Osteoblast (primary cell): ENCODE data around the gene GFRA1. TPM values are rescaled to one million over a fixed set of nuclear protein-coding genes. Genes with fewer than 3 reads are reported as not detected.
A peak's percentile ranks its signal among the peaks of the same experiment; 100 is the strongest.

ENCODE experiments used
- DNase-seq: peaks from one replicate; pipeline ENCODE4 v3.0.0; 2011; ENCODE audit warnings: low spot score, mixed read lengths; ENCODE audit not compliant: insufficient read length; ENCODE audit errors: missing footprints
- H2AFZ ChIP-seq: 2 replicates; pipeline ENCODE4 v1.6.0; 2011; ENCODE audit warnings: mild to moderate bottlenecking, low read length
- H3K27ac ChIP-seq: 2 replicates; pipeline ENCODE4 v1.5.1; 2011; ENCODE audit warnings: mild to moderate bottlenecking, low read depth, low read length, moderate library complexity
- H3K27me3 ChIP-seq: 2 replicates; pipeline ENCODE4 v1.6.0; 2012; ENCODE audit warnings: mild to moderate bottlenecking, control low read depth, inconsistent platforms, low read length, moderate library complexity; ENCODE audit not compliant: insufficient read depth
- H3K36me3 ChIP-seq: 2 replicates; pipeline ENCODE4 v1.5.1; 2011; ENCODE audit warnings: mild to moderate bottlenecking, low read length, control low read depth, moderate library complexity; ENCODE audit not compliant: insufficient read depth
- H3K4me1 ChIP-seq: 2 replicates; pipeline ENCODE4 v1.5.1; 2011; ENCODE audit warnings: mild to moderate bottlenecking, low read length, control low read depth, moderate library complexity; ENCODE audit not compliant: insufficient read depth
- H3K4me2 ChIP-seq: 2 replicates; pipeline ENCODE4 v1.6.0; 2011; ENCODE audit warnings: mild to moderate bottlenecking, low read length; ENCODE audit not compliant: insufficient read depth
- H3K4me3 ChIP-seq: fragments of 200-600 bp; sonication (generic); 3 replicates; pipeline ENCODE4 v1.5.1; 2012; ENCODE audit warnings: mild to moderate bottlenecking, low read length, inconsistent platforms; ENCODE audit not compliant: insufficient read depth
- H3K79me2 ChIP-seq: 2 replicates; pipeline ENCODE4 v1.6.0; 2012; ENCODE audit warnings: mild to moderate bottlenecking, low read length, control low read depth, inconsistent platforms; ENCODE audit not compliant: insufficient read depth
- H3K9me3 ChIP-seq: 2 replicates; pipeline ENCODE4 v1.5.1; 2011; ENCODE audit warnings: low read depth, low read length, control low read depth
- H4K20me1 ChIP-seq: 2 replicates; pipeline ENCODE4 v1.6.0; 2012; ENCODE audit warnings: mild to moderate bottlenecking, low read length, control low read depth; ENCODE audit not compliant: insufficient read depth
- total RNA-seq: library from RNA; depleted of rRNA; stranded (reverse); fragments of >200 nt; gene quantifications from 2 replicates; pipeline ENCODE4 v1.2.3, GENCODE V29; 2012
- TF ChIP-seq, protein P1 (sequence below): IDR thresholded peaks from 2 replicates; pipeline ENCODE4 v1.5.1; 2011; ENCODE audit warnings: mild to moderate bottlenecking, low read depth, low read length, moderate library complexity; ENCODE audit errors: extremely low read depth

GFRA1 gene
- total RNA-seq, 1 donor = 76.0 TPM

DNA sequence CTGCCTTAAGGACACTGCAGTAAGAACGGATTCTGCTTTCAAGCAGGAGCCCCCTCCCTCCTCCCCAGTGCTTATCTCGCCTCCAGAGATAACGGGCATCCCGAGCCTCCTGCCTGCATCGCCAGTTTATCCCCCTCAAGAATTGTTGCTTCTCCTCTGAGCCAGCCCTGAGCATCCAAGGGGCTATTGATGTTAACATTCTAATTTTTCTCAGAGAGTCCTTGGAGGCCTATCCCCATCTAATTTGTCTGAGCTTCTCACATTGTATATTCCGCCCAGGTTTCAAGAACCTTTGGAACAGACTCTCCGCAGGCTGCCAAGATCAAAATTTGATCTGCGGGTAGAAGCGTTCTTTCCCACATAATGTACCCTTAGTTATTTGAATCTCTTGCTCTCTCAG is 180.0 kb downstream of the GFRA1 start:
- DNase-seq = no peak
- Histone ChIP-seq H3K4me1 (no peaks in the 10 kb centered on the region), H3K36me3 (no peaks in the 10 kb centered on the region), H2AFZ (no peak overlapping the region), H3K27me3 (no peaks in the 10 kb centered on the region), H3K27ac (no peak overlapping the region), H3K79me2 (no peaks in the 10 kb centered on the region), H4K20me1 (no peaks in the 10 kb centered on the region), H3K4me3 (no peak overlapping the region), H3K9me3 (no peaks in the 10 kb centered on the region), H3K4me2 (no peak overlapping the region)
- TF ChIP-seq, protein P1, sequence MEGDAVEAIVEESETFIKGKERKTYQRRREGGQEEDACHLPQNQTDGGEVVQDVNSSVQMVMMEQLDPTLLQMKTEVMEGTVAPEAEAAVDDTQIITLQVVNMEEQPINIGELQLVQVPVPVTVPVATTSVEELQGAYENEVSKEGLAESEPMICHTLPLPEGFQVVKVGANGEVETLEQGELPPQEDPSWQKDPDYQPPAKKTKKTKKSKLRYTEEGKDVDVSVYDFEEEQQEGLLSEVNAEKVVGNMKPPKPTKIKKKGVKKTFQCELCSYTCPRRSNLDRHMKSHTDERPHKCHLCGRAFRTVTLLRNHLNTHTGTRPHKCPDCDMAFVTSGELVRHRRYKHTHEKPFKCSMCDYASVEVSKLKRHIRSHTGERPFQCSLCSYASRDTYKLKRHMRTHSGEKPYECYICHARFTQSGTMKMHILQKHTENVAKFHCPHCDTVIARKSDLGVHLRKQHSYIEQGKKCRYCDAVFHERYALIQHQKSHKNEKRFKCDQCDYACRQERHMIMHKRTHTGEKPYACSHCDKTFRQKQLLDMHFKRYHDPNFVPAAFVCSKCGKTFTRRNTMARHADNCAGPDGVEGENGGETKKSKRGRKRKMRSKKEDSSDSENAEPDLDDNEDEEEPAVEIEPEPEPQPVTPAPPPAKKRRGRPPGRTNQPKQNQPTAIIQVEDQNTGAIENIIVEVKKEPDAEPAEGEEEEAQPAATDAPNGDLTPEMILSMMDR = no peak

GRCh38 chr10:116088985-116089384 is 184.0 kb downstream of the GFRA1 start:
- TF ChIP-seq, protein P1 = no peak

DNA sequence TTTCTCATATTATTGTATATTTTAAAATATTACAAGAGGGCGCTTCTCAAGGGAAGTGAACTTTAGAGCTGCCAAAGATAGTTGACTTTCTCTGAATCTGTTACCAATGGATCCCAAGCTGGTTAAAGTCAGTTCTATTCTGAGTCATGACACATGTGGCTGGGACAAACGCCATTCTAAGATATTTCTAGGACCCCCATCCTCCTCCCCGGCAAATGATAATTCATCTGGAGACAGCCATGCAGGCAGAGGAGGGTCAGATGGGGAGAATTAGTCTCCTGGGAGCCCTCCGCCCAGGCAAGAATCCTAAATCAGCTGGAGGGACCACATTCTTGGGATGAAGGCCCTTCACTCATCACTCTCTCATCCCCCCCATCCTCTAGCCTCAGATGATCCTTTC is 187.7 kb downstream of the GFRA1 start:
- Histone ChIP-seq H3K9me3 (no peaks in the 10 kb centered on the region), H2AFZ (no peak overlapping the region), H3K27me3 (no peaks in the 10 kb centered on the region), H3K4me2 (no peak overlapping the region), H3K4me1 (peaks cover 13% of the 10 kb centered on the region), H3K4me3 (no peak overlapping the region), H3K36me3 (no peaks in the 10 kb centered on the region), H4K20me1 (no peaks in the 10 kb centered on the region), H3K27ac (no peak overlapping the region), H3K79me2 (no peaks in the 10 kb centered on the region)
- TF ChIP-seq, protein P1 = no peak
- no peak for DNase-seq

More at GRCh38 chr10:116088985-116089384, 184.0 kb downstream of the GFRA1 start:
- H3K4me3 ChIP-seq = no peak overlapping the region
- H3K4me2 ChIP-seq = no peak overlapping the region
- H3K9me3 ChIP-seq = no peaks in the 10 kb centered on the region
- no peaks in the 10 kb centered on the region for H3K36me3 ChIP-seq
- no peak for DNase-seq
- no peaks in the 10 kb centered on the region for H4K20me1 ChIP-seq
- no peak overlapping the region for H3K27ac ChIP-seq
- H3K4me1 ChIP-seq = no peaks in the 10 kb centered on the region
- no peaks in the 10 kb centered on the region for H3K27me3 ChIP-seq
- no peaks in the 10 kb centered on the region for H3K79me2 ChIP-seq
- no peak overlapping the region for H2AFZ ChIP-seq

GRCh38 chr10:116084161-116084560 is 188.8 kb downstream of the GFRA1 start:
- peak; percentile 52 for DNase-seq
- Histone ChIP-seq H4K20me1 (no peaks in the 10 kb centered on the region), H3K4me1 (peaks cover 13% of the 10 kb centered on the region), H3K4me3 (no peak overlapping the region), H3K27ac (no peak overlapping the region), H3K79me2 (no peaks in the 10 kb centered on the region), H3K36me3 (no peaks in the 10 kb centered on the region), H3K9me3 (no peaks in the 10 kb centered on the region), H3K27me3 (no peaks in the 10 kb centered on the region), H3K4me2 (no peak overlapping the region), H2AFZ (no peak overlapping the region)
- TF ChIP-seq, protein P1 = no peak
